Fibroblast of skin of right biceps (primary cell): ENCODE data around the gene SLC13A5.
"Not testable (repeated sequence)": the region's sequence is repeated elsewhere in the genome, so short reads cannot be mapped to it uniquely, and the experiment has no call there.

Experiments
- DNase-seq: peaks from one replicate; pipeline ENCODE4 v3.0.0-alpha.2; 2013

SLC13A5 gene

GRCh38 chr17:6713130-6713917, at the start of gene SLC13A5:
SLC13A5 (minus strand) TSS chr17:6713369; CDS start chr17:6713333, 36 bp downstream.
- DNase-seq = peak; percentile 48

- DNase-seq = no peak
Measured at GRCh38 chr17:6761779-6762178, 48.6 kb upstream of the SLC13A5 start.

- no peak for DNase-seq
Measured at GRCh38 chr17:6757747-6758146, 44.6 kb upstream of the SLC13A5 start.

GRCh38 chr17:6756425-6757031, 43.4 kb upstream of the SLC13A5 start:
- no peak for DNase-seq

DNA sequence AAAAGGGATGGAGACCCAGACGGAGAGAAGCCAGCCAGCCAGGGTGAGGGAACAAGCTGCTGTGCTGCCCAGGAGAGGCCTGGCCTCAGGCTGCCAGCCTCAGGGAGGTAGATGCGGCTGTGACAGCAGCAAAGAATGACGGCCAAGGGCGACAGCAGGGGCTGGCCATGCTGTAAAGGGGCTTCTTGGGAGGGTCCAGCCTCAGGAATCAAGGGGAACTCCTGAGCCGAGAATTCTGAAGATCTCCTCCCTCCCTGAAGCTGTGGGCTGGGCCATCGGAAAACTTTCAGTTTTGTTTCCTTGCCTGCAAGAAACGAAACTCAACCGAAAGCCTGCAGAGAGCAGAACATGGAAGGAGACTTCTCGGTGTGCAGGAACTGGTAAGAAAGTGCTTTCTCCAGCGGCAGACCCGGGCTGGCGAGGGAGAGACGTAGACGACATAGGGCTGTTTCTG, 42.6 kb upstream of the SLC13A5 start, which contains the start of gene XAF1:
Gene XAF1 (plus strand): TSS at position 316 of the 454 bp plus-strand sequence. CDS start 33 bp downstream, at position 349.
- peak; percentile 36 for DNase-seq

DNA sequence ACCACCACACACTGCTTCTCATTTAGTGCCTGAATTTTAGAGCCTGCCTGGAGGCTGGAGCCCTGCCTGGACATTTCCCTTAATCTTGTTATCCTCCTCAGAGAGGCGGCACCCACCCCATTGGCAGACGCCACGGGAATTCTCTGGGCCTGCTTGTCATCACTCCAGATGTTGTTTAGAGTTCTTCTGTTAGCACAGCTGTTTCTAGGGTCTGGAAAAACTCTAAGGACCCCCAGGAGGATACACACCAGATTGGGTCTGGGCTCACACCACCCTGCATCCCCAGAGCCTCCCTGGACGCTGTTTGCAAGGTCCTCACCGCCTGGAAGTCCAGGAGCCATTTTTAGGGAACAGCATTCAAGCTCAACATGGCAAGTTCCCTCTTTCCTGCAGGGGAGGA, 42.1 kb upstream of the SLC13A5 start:
- peak; percentile 29 for DNase-seq

DNA sequence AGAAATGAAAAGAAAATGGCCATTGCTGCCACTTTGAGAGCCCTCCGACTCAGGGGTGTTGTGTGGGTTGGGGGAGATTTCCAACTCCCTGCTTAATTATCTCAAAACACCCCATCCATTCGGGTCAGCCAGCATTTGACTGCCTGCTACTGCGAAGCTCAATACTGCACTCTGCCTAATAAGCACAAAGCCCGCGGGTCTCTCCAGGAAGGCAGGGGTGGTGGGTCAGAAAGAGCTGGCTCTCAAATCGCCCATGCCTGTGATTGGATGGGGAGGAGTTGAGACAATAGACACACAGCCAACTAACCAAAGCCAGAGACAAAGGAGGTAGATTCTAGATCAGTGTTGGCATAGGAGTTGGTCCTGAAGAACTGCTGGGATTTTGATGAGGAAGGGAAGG, 40.4 kb upstream of the SLC13A5 start:
- peak; percentile 23 for DNase-seq

GRCh38 chr17:6753006-6753445, 39.9 kb upstream of the SLC13A5 start:
- peak; percentile 96 for DNase-seq

DNA sequence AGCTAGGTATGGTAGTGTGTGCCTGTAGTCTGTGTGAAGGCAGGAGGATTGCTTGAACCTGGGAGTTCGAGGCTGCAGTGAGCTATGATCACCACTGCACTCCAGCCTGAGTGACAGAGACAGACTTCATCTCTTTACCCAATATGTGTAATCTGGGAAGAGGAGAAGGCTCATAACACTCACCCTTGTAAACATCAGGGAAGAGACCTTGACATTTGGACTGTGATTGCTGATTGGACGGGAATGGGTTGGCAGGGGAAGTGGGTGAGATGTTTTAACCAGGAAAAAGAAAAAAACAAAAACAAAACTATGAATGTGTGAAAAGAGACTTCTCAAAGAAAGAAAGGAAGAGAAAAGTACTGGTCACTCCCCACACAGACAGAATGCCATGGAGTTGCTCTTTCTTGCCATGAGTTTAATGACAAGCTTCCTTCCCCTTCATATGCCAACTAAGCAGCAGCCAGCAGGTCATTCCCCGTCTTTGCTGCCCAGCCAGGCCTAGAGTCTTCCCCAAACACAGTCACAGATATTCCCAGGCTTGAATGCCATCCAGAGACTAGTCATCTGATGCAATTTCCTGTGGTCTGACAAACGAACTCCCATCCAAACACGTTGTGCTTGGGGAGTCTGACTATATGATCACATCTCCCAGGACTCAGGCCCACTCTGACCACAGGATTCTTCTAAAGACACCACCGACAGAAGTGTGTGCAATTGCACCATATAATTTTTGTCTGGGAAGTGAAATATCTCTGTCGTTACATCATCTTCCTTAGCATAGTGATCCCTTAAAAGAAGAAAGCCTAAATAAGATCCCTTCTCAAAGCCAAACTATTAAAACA, 39.1 kb upstream of the SLC13A5 start:
- peak; percentile 100 for DNase-seq

DNA sequence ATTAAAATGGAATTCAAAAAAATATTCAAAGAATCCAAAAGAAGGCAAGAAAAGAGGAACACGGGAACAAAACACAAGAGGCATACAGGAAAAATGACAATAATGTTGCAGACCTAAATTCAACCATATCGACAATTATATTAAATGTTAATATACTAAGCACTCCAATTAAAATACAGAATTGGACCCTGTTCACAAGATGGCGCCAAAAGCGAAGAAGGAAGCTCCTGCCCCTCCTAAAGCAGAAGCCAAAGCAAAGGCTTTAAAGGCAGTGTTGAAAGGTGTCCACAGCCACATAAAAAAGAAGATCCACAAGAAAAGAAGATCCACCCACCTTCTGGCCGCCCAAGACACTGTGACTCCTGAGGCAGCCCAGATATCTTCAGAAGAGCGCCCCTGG, 36.4 kb upstream of the SLC13A5 start:
- DNase-seq = peak; percentile 45

GRCh38 chr17:6748617-6749016, 35.4 kb upstream of the SLC13A5 start:
- no peak for DNase-seq

GRCh38 chr17:6746665-6747064, 33.5 kb upstream of the SLC13A5 start:
- DNase-seq = not testable (repeated sequence)

DNA sequence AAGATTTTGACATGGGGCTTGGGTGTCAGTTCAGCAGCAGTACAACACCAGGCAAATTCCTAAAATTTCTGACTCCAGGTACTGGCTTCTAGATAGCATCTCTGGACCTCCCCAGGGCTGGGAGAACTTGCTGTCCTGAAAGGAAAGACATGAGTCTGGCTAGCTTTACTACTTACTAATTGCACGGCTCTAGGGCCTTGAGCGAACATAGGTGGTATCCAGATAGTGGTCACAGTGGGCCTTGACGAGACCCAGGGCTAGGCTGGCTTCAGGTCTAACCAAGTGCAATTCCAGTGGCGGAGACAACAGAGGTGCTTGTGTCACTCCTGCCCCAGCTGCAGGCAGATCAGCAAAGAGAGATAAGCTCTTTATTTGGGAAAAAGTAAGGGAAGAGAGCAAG, 16.4 kb upstream of the SLC13A5 start:
- no peak for DNase-seq

GRCh38 chr17:6724009-6724408, 10.8 kb upstream of the SLC13A5 start:
- no peak for DNase-seq

DNA sequence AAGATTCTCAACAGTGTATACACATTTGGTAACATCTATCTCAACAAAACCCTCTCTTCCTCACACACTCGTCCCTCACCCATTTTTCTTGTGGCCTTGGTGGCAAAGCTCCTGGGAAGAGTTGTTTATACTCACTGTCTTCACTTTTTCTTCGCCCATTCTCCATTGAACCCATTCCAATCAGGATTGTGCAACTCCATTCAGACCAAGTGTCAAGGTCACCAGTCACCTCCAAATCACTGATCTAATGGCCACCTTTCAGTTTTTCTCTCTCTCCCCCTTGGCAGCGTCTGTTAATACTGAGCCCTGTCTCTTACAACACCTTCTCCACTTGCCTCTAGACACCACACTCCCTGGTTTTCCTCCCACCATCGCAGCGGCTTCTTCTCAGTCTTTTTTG, 8.6 kb upstream of the SLC13A5 start:
- DNase-seq = no peak

DNA sequence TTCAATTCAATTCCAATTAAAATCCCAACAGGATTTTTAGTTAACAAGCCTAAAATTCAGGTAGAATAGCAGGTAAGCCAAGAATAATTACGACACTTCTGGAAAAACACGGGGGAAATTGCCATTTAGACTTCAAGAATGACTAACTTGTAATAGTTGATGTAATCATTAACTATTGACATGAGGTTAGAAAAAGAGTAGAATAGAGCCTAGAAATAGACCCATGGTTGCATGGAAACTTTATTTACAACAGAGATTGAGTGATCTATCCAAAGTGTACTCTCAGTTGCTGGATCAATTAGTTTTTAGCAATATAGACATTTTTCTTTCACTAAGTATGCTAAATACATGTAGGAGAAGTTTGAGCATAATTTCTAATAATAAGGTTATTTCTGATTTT, 3.6 kb upstream of the SLC13A5 start:
- no peak for DNase-seq

GRCh38 chr17:6714315-6714874, 1.2 kb upstream of the SLC13A5 start:
- DNase-seq = no peak

DNA sequence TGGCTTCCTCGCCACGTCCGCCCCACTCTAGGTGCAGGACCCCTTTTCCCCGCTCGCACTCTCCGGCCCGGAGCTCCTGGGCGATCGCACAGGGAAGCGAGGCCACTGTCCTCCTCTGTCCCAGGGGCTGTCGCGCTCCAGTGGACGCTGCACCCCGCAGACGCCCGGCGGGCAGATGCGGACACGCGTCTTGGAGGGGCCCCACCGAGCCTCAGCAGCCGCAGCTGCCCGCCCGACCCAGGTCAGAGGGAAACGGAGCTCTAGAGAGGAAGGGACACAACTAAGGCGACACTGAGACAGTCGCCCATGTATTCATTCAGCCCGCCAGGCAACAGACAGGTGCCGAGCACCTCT, 726 bp upstream of the SLC13A5 start:
- DNase-seq = no peak

DNA sequence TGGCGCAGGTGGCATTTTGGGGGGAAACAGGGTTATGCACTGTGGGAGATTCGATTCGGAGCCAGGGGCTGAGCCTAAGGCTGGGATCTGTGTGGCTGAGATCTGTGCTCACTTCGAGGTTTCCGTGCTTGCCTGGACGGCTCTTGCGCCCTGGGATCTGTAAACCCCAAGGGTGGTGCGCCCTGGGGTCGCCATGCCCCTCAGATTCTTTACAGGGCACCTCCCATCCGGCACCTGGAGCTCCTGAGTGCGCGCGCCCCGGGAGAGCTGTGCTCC, 377 bp downstream of the SLC13A5 start:
- DNase-seq = no peak

DNA sequence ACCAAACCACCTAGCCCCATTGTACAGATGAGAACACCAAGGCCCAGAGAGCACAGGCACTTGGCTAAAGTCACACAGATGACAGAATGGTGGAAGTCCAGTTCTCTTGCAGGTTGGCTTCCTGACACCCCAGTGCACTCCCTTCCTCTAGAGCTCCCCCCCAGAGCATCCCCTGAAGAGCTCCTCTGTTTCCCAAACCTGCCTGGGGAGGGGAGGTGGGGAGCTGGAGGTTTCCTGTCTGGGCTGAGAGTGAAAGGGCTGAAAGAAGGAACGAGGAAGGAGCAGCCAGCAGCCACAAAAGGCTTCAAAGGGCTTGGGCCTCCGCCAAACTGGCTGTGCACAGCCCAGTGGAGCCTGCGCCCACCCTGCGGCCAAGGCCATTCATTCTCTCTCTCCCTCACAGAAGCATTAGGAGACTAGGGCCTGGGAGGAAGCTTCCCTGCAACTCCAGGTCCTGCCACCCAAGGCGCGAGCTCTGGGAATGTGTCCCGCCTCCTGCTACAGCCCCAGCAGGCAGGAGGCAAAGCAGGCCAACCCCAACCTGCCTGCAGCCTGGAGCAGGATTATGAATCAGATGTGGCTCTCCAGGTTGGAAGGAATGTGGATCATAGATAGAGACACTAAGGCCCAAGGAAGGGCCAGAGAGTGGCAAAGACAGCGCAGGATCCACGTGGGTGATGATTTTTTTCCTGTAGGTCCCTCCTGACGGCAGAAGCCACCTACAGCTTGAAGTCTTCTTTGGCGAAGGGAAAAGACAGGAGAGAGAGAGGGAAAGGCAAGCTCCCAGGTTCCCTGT, 913 bp downstream of the SLC13A5 start:
- peak; percentile 49 for DNase-seq

DNA sequence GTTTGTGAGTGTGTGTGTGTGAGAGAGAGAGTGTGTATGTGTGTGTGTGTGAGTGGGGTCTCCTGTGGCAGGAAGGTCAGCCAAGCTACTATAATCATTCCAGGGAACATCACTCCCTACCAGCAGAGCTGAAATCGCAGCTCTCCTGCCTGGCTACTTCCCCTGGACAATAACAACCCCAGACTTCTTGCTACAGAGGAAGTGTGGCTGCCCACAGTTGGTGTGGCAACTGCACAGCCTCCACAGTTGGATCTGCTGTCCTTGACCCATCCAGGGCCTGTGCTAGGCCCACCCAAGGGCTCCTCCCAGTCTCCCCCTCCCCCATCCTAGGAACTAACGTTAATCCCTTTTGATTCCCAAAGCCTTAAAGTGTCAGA, 1.5 kb downstream of the SLC13A5 start:
- DNase-seq = no peak

GRCh38 chr17:6711081-6711674, 2.0 kb downstream of the SLC13A5 start:
- no peak for DNase-seq
